IMR-90 (cell line): ENCODE results near the gene ZRANB3. TPM values are rescaled to one million over a fixed set of nuclear protein-coding genes. Genes with fewer than 3 reads are reported as not detected.
"Not testable (repeated sequence)": the region's sequence is repeated elsewhere in the genome, so short reads cannot be mapped to it uniquely, and the experiment has no call there.

Experiments
- ATAC-seq: fragments of 200-7000 bp; cut with Tn5 transposase; 2 replicates; pipeline ENCODE4 v1.9.1; 2020; ENCODE audit warnings: low read depth, mild to moderate bottlenecking, moderate library complexity
- BruUV-seq: library from RNA; stranded (reverse); fragments of 400-500 nt; replicated peaks from 2 replicates; lab custom pipeline; 2021; lab: Mats Ljungman, UMichigan
- CTCF ChIA-PET: fragments of 300-600 bp; formaldehyde crosslinking; extraction: SDS; loops from one replicate; lab custom pipeline; 2021; ENCODE audit warnings: antibody characterized with exemption; lab: Yijun Ruan, JAX
- POLR2A ChIA-PET: fragments of 300-600 bp; sonication (Branson Sonifier 250); formaldehyde crosslinking; loops from one replicate; lab custom pipeline; 2022; ENCODE audit warnings: antibody characterized with exemption; ENCODE audit not compliant: unreplicated experiment; lab: Charles Lee
- DNase-seq: peaks from one replicate; pipeline ENCODE4 v3.0.0; 2013
- H2AFZ ChIP-seq: replicated peaks from 2 replicates; pipeline ENCODE3; 2013; ENCODE audit warnings: low read length, mild to moderate bottlenecking; ENCODE audit not compliant: poor library complexity
- H2AK5ac ChIP-seq: 2 replicates; pipeline ENCODE4 v1.6.1; 2013; ENCODE audit warnings: low read depth, low read length, inconsistent platforms
- H2AK9ac ChIP-seq: replicated peaks from 2 replicates; pipeline ENCODE3; 2013; ENCODE audit warnings: mild to moderate bottlenecking, low read depth, low read length, moderate library complexity; ENCODE audit not compliant: poor library complexity
- H2BK120ac ChIP-seq: 2 replicates; pipeline ENCODE4 v1.6.1; 2013; ENCODE audit warnings: low read depth, low read length, inconsistent platforms
- H2BK15ac ChIP-seq: 3 replicates; pipeline ENCODE4 v1.6.1; 2013; ENCODE audit warnings: low read depth, low read length, inconsistent platforms
- H2BK20ac ChIP-seq: 2 replicates; pipeline ENCODE4 v1.6.1; 2013; ENCODE audit warnings: low read depth, mild to moderate bottlenecking, inconsistent platforms, low read length, moderate library complexity
- H2BK5ac ChIP-seq: 2 replicates; pipeline ENCODE4 v1.6.1; 2013; ENCODE audit warnings: mild to moderate bottlenecking, low read depth, low read length, inconsistent platforms; ENCODE audit not compliant: poor library complexity, severe bottlenecking
- H3K14ac ChIP-seq: replicated peaks from 2 replicates; pipeline ENCODE4 v1.6.1; 2013; ENCODE audit warnings: low read depth, low read length, inconsistent platforms
- H3K18ac ChIP-seq: 2 replicates; pipeline ENCODE4 v1.6.1; 2013; ENCODE audit warnings: low read depth, low read length, control low read depth
- H3K23ac ChIP-seq: 2 replicates; pipeline ENCODE4 v1.6.1; 2013; ENCODE audit warnings: low read depth, low read length, inconsistent platforms
- H3K27ac ChIP-seq: 2 replicates; pipeline ENCODE4 v1.5.1; 2013; ENCODE audit warnings: mild to moderate bottlenecking, control low read depth, low read length; ENCODE audit not compliant: insufficient read depth
- H3K27me3 ChIP-seq: 2 replicates; pipeline ENCODE4 v1.6.1; 2013; ENCODE audit warnings: low read length; ENCODE audit not compliant: control insufficient read depth, insufficient read depth
- H3K36me3 ChIP-seq: 2 replicates; pipeline ENCODE4 v1.6.1; 2013; ENCODE audit warnings: low read length, mixed read lengths; ENCODE audit not compliant: control insufficient read depth, insufficient read depth
- H3K4ac ChIP-seq: 2 replicates; pipeline ENCODE4 v1.6.1; 2013; ENCODE audit warnings: low read depth, low read length, inconsistent platforms
- H3K4me1 ChIP-seq: 2 replicates; pipeline ENCODE4 v1.6.1; 2013; ENCODE audit warnings: low read length, mixed read lengths; ENCODE audit not compliant: control insufficient read depth, insufficient read depth
- H3K4me2 ChIP-seq: 2 replicates; pipeline ENCODE4 v1.6.1; 2013; ENCODE audit warnings: low read depth, mild to moderate bottlenecking, control low read depth, low read length, moderate library complexity
- H3K4me3 ChIP-seq: 2 replicates; pipeline ENCODE4 v1.5.1; 2013; ENCODE audit warnings: low read depth, mild to moderate bottlenecking, control low read depth, low read length, moderate library complexity; ENCODE audit not compliant: insufficient read depth
- H3K56ac ChIP-seq: 2 replicates; pipeline ENCODE4 v1.6.1; 2013; ENCODE audit warnings: low read length, inconsistent platforms; ENCODE audit not compliant: insufficient read depth; ENCODE audit errors: extremely low read depth
- H3K79me1 ChIP-seq, 2 experiments: 2 replicates each; pipeline ENCODE4 v1.6.1; 2013; ENCODE audit warnings: low read length in 2 of 2, inconsistent platforms in 1 of 2, low read depth in 1 of 2
- H3K9ac ChIP-seq: 2 replicates; pipeline ENCODE4 v1.6.1; 2013; ENCODE audit warnings: low read depth, low read length, control low read depth
- H3K9me1 ChIP-seq: 2 replicates; pipeline ENCODE4 v1.6.1; 2013; ENCODE audit warnings: low read length, inconsistent platforms; ENCODE audit not compliant: insufficient read depth
- H3K9me3 ChIP-seq: 2 replicates; pipeline ENCODE4 v1.6.1; 2013; ENCODE audit warnings: low read length; ENCODE audit not compliant: control insufficient read depth, insufficient read depth
- H4K20me1 ChIP-seq: 2 replicates; pipeline ENCODE4 v1.6.1; 2013; ENCODE audit warnings: low read length, inconsistent platforms; ENCODE audit not compliant: insufficient read depth
- H4K5ac ChIP-seq: 2 replicates; pipeline ENCODE4 v1.6.1; 2013; ENCODE audit warnings: mild to moderate bottlenecking, low read depth, low read length, control low read depth
- H4K8ac ChIP-seq, 2 experiments: 2 replicates each; pipeline ENCODE4 v1.6.1; 2013; ENCODE audit warnings: low read depth in 2 of 2, low read length in 2 of 2, control low read depth in 1 of 2, inconsistent platforms in 1 of 2
- H4K91ac ChIP-seq: 2 replicates; pipeline ENCODE4 v1.6.1; 2013; ENCODE audit warnings: low read depth, low read length, inconsistent platforms; ENCODE audit not compliant: insufficient read depth
- BHLHE40 ChIP-seq: fragments of 150-350 bp; IDR thresholded peaks from 2 replicates; pipeline ENCODE4 v1.6.1; 2016; ENCODE audit warnings: mild to moderate bottlenecking, low read depth, low read length
- RAD21 ChIP-seq: IDR thresholded peaks from 2 replicates; pipeline ENCODE4 v1.6.1; 2012; ENCODE audit warnings: low read length, improper control_type of control experiment
- WGBS, 2 experiments: methylation state at CpG; one replicate each; pipeline versions ENCODE4 v1.1.5 to v1.1.7; 2013; ENCODE audit warnings: missing lambda C conversion rate in 2 of 2; ENCODE audit not compliant: insufficient read length in 1 of 2; ENCODE audit errors: extremely low coverage in 2 of 2; 5-methylcytosine and 5-hydroxymethylcytosine counted together
- dilution Hi-C: fragments of 300-500 bp; cut with HindIII; formaldehyde crosslinking; loops from one replicate; pipeline ENCODE4 v1.14.3; 2018; ENCODE audit warnings: low sequenced_read_pairs; ENCODE audit not compliant: unreplicated experiment
- in situ Hi-C: fragments of 300-500 bp; cut with MboI; formaldehyde crosslinking; loops from 3 replicates; pipeline ENCODE4 v1.14.3; 2019; ENCODE audit warnings: low sequenced_read_pairs, inconsistent platforms, mixed read lengths
- intact Hi-C: fragments of 100-400 bp; cut with micrococcal nuclease; formaldehyde crosslinking; loops from 2 replicates; pipeline ENCODE4 v1.10.0; 2022
- polyA plus RNA-seq, 3 experiments: library from polyadenylated mRNA; depleted of rRNA; stranded (reverse); fragments of >200 nt; gene quantifications; 2 replicates each; pipeline ENCODE4 v1.2.3, GENCODE V29; 2012; ENCODE audit warnings: low replicate concordance in 1 of 3
- total RNA-seq: library from RNA; depleted of rRNA; stranded (reverse); fragments of >200 nt; gene quantifications from 2 replicates; pipeline ENCODE4 v1.2.3, GENCODE V29; 2012

The ZRANB3 gene
- total and polyA plus RNA-seq, 2 of the 4 experiments (the other 2 are of a cell fraction): 3.4 to 9.3 TPM

- WGBS, 2 experiments: no CpG with 5 or more reads among the region's 1 CpG
These were observed 76.4 kb downstream of the ZRANB3 start for GRCh38 chr2:135454608-135455007.

GRCh38 chr2:135453027-135453426 is 78.0 kb downstream of the ZRANB3 start:
- in situ Hi-C loops, H3K79me1 ChIP-seq, H3K4me1 ChIP-seq, H3K27ac ChIP-seq, H2AK5ac ChIP-seq, CTCF ChIA-PET, dilution Hi-C loops, H3K18ac ChIP-seq, H3K27me3 ChIP-seq, H2BK5ac ChIP-seq, H2AFZ ChIP-seq, BruUV-seq, H4K5ac ChIP-seq, H3K9me3 ChIP-seq, H3K4me3 ChIP-seq, H3K23ac ChIP-seq, H4K20me1 ChIP-seq, DNase-seq, H3K14ac ChIP-seq, H4K8ac ChIP-seq, H3K9me1 ChIP-seq, POLR2A ChIA-PET, H2BK120ac ChIP-seq, H4K91ac ChIP-seq, ATAC-seq, H3K56ac ChIP-seq, H3K4ac ChIP-seq, intact Hi-C loops, H2BK15ac ChIP-seq, H3K4me2 ChIP-seq, H3K36me3 ChIP-seq, H2AK9ac ChIP-seq, H2BK20ac ChIP-seq, H3K9ac ChIP-seq: not testable (repeated sequence)
- 86% methylated on average over 1 of the region's 1 CpG; no CpG with 5 or more reads in 1 of the 2 experiments for WGBS, 2 experiments

More at GRCh38 chr2:135454608-135455007, 76.4 kb downstream of the ZRANB3 start:
- H4K8ac ChIP-seq: no peak overlapping the region
- DNase-seq (no peak), ATAC-seq (no peak)
- no peak overlapping the region for H3K4me3 ChIP-seq
- no peak overlapping the region for H3K56ac ChIP-seq
- no peak overlapping the region for H3K4ac ChIP-seq
- no TSS peak for BruUV-seq
- no peaks in the 10 kb centered on the region for H3K4me1 ChIP-seq
- H2AFZ ChIP-seq: no peak overlapping the region
- H3K4me2 ChIP-seq: no peak overlapping the region
- H3K18ac ChIP-seq: no peak overlapping the region
- no peak overlapping the region for H2BK120ac ChIP-seq
- no peak overlapping the region for H2AK5ac ChIP-seq
- no peak overlapping the region for H3K14ac ChIP-seq
- no peak overlapping the region for H2BK5ac ChIP-seq
- peaks cover 3% of the 10 kb centered on the region; the same call in 1 of the 2 replicates for H3K9me3 ChIP-seq
- dilution Hi-C loops: no loop called here
- H2AK9ac ChIP-seq: no peak overlapping the region
- no peak overlapping the region for H2BK20ac ChIP-seq
- intact Hi-C loops: no loop called here
- no peak overlapping the region for H3K23ac ChIP-seq
- no peaks in the 10 kb centered on the region for H3K79me1 ChIP-seq
- TF ChIP-seq BHLHE40 (no peak), RAD21 (no peak)
- no peak overlapping the region for H3K27ac ChIP-seq
- no peak overlapping the region for H3K9ac ChIP-seq
- ChIA-PET POLR2A (no interaction called here), CTCF (no interaction called here)
- H4K20me1 ChIP-seq: no peaks in the 10 kb centered on the region
- in situ Hi-C loops: no loop called here
- H3K27me3 ChIP-seq: no peaks in the 10 kb centered on the region
- no peak overlapping the region for H4K91ac ChIP-seq
- H2BK15ac ChIP-seq: no peak overlapping the region
- no peak overlapping the region for H4K5ac ChIP-seq
- H3K9me1 ChIP-seq: no peaks in the 10 kb centered on the region
- H3K36me3 ChIP-seq: no peaks in the 10 kb centered on the region
